ENCODE results near the gene HBQ1. TPM values are rescaled to one million over a fixed set of nuclear protein-coding genes. Genes with fewer than 3 reads are reported as not detected.

HBQ1 gene
- total RNA-seq, 1 donor, result not detected

- Histone ChIP-seq H3K4me3 (ENCODE audit: insufficient read depth, low read length) (no peak overlapping the region), H4K20me1 (ENCODE audit: insufficient read depth, low read length) (peaks cover 33% of the 10 kb centered on the region), H3K27ac (ENCODE audit: low read depth, low read length) (no peak overlapping the region), H2AFZ (ENCODE audit: low read length) (no peak overlapping the region), H3K36me3 (ENCODE audit: insufficient read depth, low read length) (peaks cover 66% of the 10 kb centered on the region), H3K27me3 (ENCODE audit: insufficient read depth, low read length) (no peaks in the 10 kb centered on the region), H3K4me1 (ENCODE audit: insufficient read depth, low read length) (no peaks in the 10 kb centered on the region), H3K4me2 (ENCODE audit: insufficient read depth, low read length) (no peak overlapping the region), H3K79me2 (ENCODE audit: insufficient read depth, low read length) (peaks cover 77% of the 10 kb centered on the region), H3K9me3 (ENCODE audit: low read depth, low read length) (no peaks in the 10 kb centered on the region)
- DNase-seq (ENCODE audit: insufficient read length, low spot score, missing footprints), result no peak
- TF ChIP-seq CTCF (IDR thresholded peaks at IDR 0.05; ENCODE audit: extremely low read depth, low read depth, low read length), result no peak
These were observed 32.7 kb downstream of the HBQ1 start for GRCh38 chr16:212999-213398.

- Histone ChIP-seq H3K4me3 (ENCODE audit: insufficient read depth, low read length) (no peak overlapping the region), H3K4me2 (ENCODE audit: insufficient read depth, low read length) (no peak overlapping the region), H3K79me2 (ENCODE audit: insufficient read depth, low read length) (peaks cover 79% of the 10 kb centered on the region), H3K9me3 (ENCODE audit: low read depth, low read length) (no peaks in the 10 kb centered on the region), H4K20me1 (ENCODE audit: insufficient read depth, low read length) (peaks cover 50% of the 10 kb centered on the region), H3K27ac (ENCODE audit: low read depth, low read length) (no peak overlapping the region), H3K4me1 (ENCODE audit: insufficient read depth, low read length) (no peaks in the 10 kb centered on the region), H2AFZ (ENCODE audit: low read length) (no peak overlapping the region), H3K36me3 (ENCODE audit: insufficient read depth, low read length) (peaks cover 75% of the 10 kb centered on the region), H3K27me3 (ENCODE audit: insufficient read depth, low read length) (no peaks in the 10 kb centered on the region)
- DNase-seq (ENCODE audit: insufficient read length, low spot score, missing footprints), result no peak
- no peak for TF ChIP-seq CTCF (IDR thresholded peaks at IDR 0.05; ENCODE audit: extremely low read depth, low read depth, low read length)
These were observed 39.8 kb downstream of the HBQ1 start for GRCh38 chr16:220021-220420.

GRCh38 chr16:228151-228851 lies 48.0 kb downstream of the HBQ1 start:
- H3K4me2 ChIP-seq (ENCODE audit: insufficient read depth, low read length), result peak overlapping the region; percentile 84
- no peaks in the 10 kb centered on the region for H3K27me3 ChIP-seq (ENCODE audit: insufficient read depth, low read length)
- H3K36me3 ChIP-seq (ENCODE audit: insufficient read depth, low read length), result peaks cover 42% of the 10 kb centered on the region
- peaks cover 42% of the 10 kb centered on the region for H4K20me1 ChIP-seq (ENCODE audit: insufficient read depth, low read length)
- peak; percentile 63 for DNase-seq (ENCODE audit: insufficient read length, low spot score, missing footprints)
- TF ChIP-seq CTCF (IDR thresholded peaks at IDR 0.05; ENCODE audit: extremely low read depth, low read depth, low read length), result no peak
- H3K27ac ChIP-seq (ENCODE audit: low read depth, low read length), result peak overlapping the region; percentile 92
- no peaks in the 10 kb centered on the region for H3K9me3 ChIP-seq (ENCODE audit: low read depth, low read length)
- H3K4me3 ChIP-seq (ENCODE audit: insufficient read depth, low read length), result peak overlapping the region; percentile 91
- H3K79me2 ChIP-seq (ENCODE audit: insufficient read depth, low read length), result peaks cover 54% of the 10 kb centered on the region
- peak overlapping the region; percentile 92 for H2AFZ ChIP-seq (ENCODE audit: low read length)
- H3K4me1 ChIP-seq (ENCODE audit: insufficient read depth, low read length), result peaks cover 19% of the 10 kb centered on the region

GRCh38 chr16:228852-229730 lies 48.8 kb downstream of the HBQ1 start, which contains the start of gene LUC7L:
LUC7L (minus strand) TSS chr16:229449; CDS start chr16:229339, 110 bp downstream.
- Histone ChIP-seq H3K36me3 (ENCODE audit: insufficient read depth, low read length) (peaks cover 34% of the 10 kb centered on the region), H3K4me2 (ENCODE audit: insufficient read depth, low read length) (peak within 1 kb of the TSS; percentile 84), H3K4me3 (ENCODE audit: insufficient read depth, low read length) (peak within 1 kb of the TSS; percentile 91), H3K27me3 (ENCODE audit: insufficient read depth, low read length) (no peaks in the 10 kb centered on the region), H2AFZ (ENCODE audit: low read length) (peak within 1 kb of the TSS; percentile 92), H3K9me3 (ENCODE audit: low read depth, low read length) (no peaks in the 10 kb centered on the region), H3K79me2 (ENCODE audit: insufficient read depth, low read length) (peaks cover 46% of the 10 kb centered on the region), H3K4me1 (ENCODE audit: insufficient read depth, low read length) (peaks cover 19% of the 10 kb centered on the region), H3K27ac (ENCODE audit: low read depth, low read length) (peak within 1 kb of the TSS; percentile 92), H4K20me1 (ENCODE audit: insufficient read depth, low read length) (peaks cover 37% of the 10 kb centered on the region)
- peak; percentile 98 for DNase-seq (ENCODE audit: insufficient read length, low spot score, missing footprints)
- TF ChIP-seq CTCF (IDR thresholded peaks at IDR 0.05; ENCODE audit: extremely low read depth, low read depth, low read length), result no peak
